WERI-Rb-1 (cell line): ENCODE results near the gene METTL21A.
A peak's percentile ranks its signal among the peaks of the same experiment; 100 is the strongest.

Experiments
- DNase-seq: peaks from one replicate; pipeline ENCODE4 v3.0.0-alpha.2; 2020
- H3K27ac ChIP-seq: fragments of 250-450 bp; sonication (Bioruptor Pico); 2 replicates; pipeline ENCODE4 v1.5.1; 2020; ENCODE audit warnings: mild to moderate bottlenecking, moderate library complexity
- H3K27me3 ChIP-seq: fragments of 250-450 bp; sonication (Bioruptor Pico); 2 replicates; pipeline ENCODE4 v1.5.1; 2021; ENCODE audit warnings: mild to moderate bottlenecking, low read depth, moderate library complexity; ENCODE audit not compliant: insufficient read depth, severe bottlenecking
- H3K36me3 ChIP-seq: fragments of 250-450 bp; sonication (Bioruptor Pico); 2 replicates; pipeline ENCODE4 v1.5.1; 2020; ENCODE audit warnings: mild to moderate bottlenecking, moderate library complexity
- H3K4me3 ChIP-seq: 2 replicates; pipeline ENCODE4 v1.5.1; 2011; ENCODE audit warnings: low read depth, mild to moderate bottlenecking, control low read depth, low read length
- H3K9me3 ChIP-seq: fragments of 250-450 bp; sonication (Bioruptor Pico); 2 replicates; pipeline ENCODE4 v1.5.1; 2021; ENCODE audit warnings: mild to moderate bottlenecking, moderate library complexity; ENCODE audit not compliant: severe bottlenecking
- CTCF ChIP-seq: IDR thresholded peaks from 2 replicates; pipeline ENCODE4 v1.5.1; 2011; ENCODE audit warnings: low read depth, mild to moderate bottlenecking, control low read depth, inconsistent platforms, low read length

The METTL21A gene

GRCh38 chr2:207606829-207607228 is 18.4 kb downstream of the METTL21A start:
- Histone ChIP-seq H3K9me3 (no peaks in the 10 kb centered on the region), H3K36me3 (peaks cover 3% of the 10 kb centered on the region), H3K27ac (no peak overlapping the region), H3K4me3 (no peak overlapping the region), H3K27me3 (no peaks in the 10 kb centered on the region)
- DNase-seq: no peak
- TF ChIP-seq CTCF: no peak

GRCh38 chr2:207606399-207606798 is 18.8 kb downstream of the METTL21A start:
- no peak for TF ChIP-seq CTCF

GRCh38 chr2:207603486-207603885 is 21.7 kb downstream of the METTL21A start:
- DNase-seq: no peak
- Histone ChIP-seq H3K27ac (no peak overlapping the region), H3K27me3 (no peaks in the 10 kb centered on the region), H3K9me3 (no peaks in the 10 kb centered on the region), H3K4me3 (no peak overlapping the region), H3K36me3 (no peaks in the 10 kb centered on the region; the same call in 1 of the 2 replicates)
- TF ChIP-seq CTCF: no peak

More at GRCh38 chr2:207606399-207606798, 18.8 kb downstream of the METTL21A start:
- H3K27me3 ChIP-seq: no peaks in the 10 kb centered on the region
- no peak for DNase-seq
- no peak overlapping the region for H3K4me3 ChIP-seq
- no peaks in the 10 kb centered on the region for H3K9me3 ChIP-seq
- no peak overlapping the region for H3K27ac ChIP-seq
- H3K36me3 ChIP-seq: peaks cover 3% of the 10 kb centered on the region

- H3K36me3 ChIP-seq: peaks cover 10% of the 10 kb centered on the region
- H3K9me3 ChIP-seq: no peaks in the 10 kb centered on the region
- no peak overlapping the region; the same call in 1 of the 2 replicates for H3K4me3 ChIP-seq
- H3K27me3 ChIP-seq: no peaks in the 10 kb centered on the region
- no peak for DNase-seq
- TF ChIP-seq CTCF: no peak
- H3K27ac ChIP-seq: peak overlapping the region; percentile 57
Measured at GRCh38 chr2:207601774-207602173, 23.4 kb downstream of the METTL21A start.

GRCh38 chr2:207600231-207600630 is 25.0 kb downstream of the METTL21A start:
- Histone ChIP-seq H3K4me3 (no peak overlapping the region), H3K27me3 (no peaks in the 10 kb centered on the region), H3K27ac (no peak overlapping the region), H3K36me3 (peaks cover 18% of the 10 kb centered on the region), H3K9me3 (no peaks in the 10 kb centered on the region)
- DNase-seq: no peak
- TF ChIP-seq CTCF: no peak

- Histone ChIP-seq H3K27me3 (no peaks in the 10 kb centered on the region), H3K4me3 (no peak overlapping the region), H3K27ac (peak overlapping the region; percentile 19; the same call in 1 of the 2 replicates), H3K9me3 (no peaks in the 10 kb centered on the region), H3K36me3 (peaks cover 18% of the 10 kb centered on the region)
- DNase-seq: no peak
- TF ChIP-seq CTCF: no peak
Measured at GRCh38 chr2:207599636-207600035, 25.6 kb downstream of the METTL21A start.
